CD4-positive, alpha-beta memory T cell (primary cell): ENCODE measurements around the gene TSC2. TPM values are rescaled to one million over a fixed set of nuclear protein-coding genes. Genes with fewer than 3 reads are reported as not detected.

ENCODE experiments used
- CTCF ChIA-PET: fragments of 350-600 bp; sonication (Branson Sonifier 250); formaldehyde crosslinking; loops from one replicate; lab custom pipeline; 2021; ENCODE audit warnings: inconsistent platforms; ENCODE audit not compliant: partially characterized antibody; lab: Charles Lee
- POLR2A ChIA-PET: fragments of 350-600 bp; sonication (Branson Sonifier 250); formaldehyde crosslinking; loops from one replicate; lab custom pipeline; 2021; ENCODE audit not compliant: partially characterized antibody; lab: Charles Lee
- DNase-seq, 5 donors: peaks; one replicate each; pipeline versions ENCODE4 v3.0.0 to v3.0.0-alpha.2; 2020 to 2022; ENCODE audit warnings: mixed read lengths in 1 of 5
- H3K27ac ChIP-seq: one replicate; pipeline ENCODE4 v1.7.0; 2013; ENCODE audit warnings: low read depth, low read length
- H3K27me3 ChIP-seq: 2 replicates; pipeline ENCODE4 v1.7.0; 2013; ENCODE audit warnings: mild to moderate bottlenecking, low read length, moderate library complexity; ENCODE audit not compliant: insufficient read depth
- H3K36me3 ChIP-seq: 2 replicates; pipeline ENCODE4 v1.7.0; 2013; ENCODE audit warnings: mild to moderate bottlenecking, low read length, moderate library complexity; ENCODE audit not compliant: insufficient read depth
- H3K4me1 ChIP-seq: 2 replicates; pipeline ENCODE4 v1.7.0; 2013; ENCODE audit warnings: mild to moderate bottlenecking, low read length, moderate library complexity; ENCODE audit not compliant: insufficient read depth
- H3K4me3 ChIP-seq, 2 donors: one replicate each; pipeline ENCODE4 v1.7.0; 2013; ENCODE audit warnings: low read length in 2 of 2, mild to moderate bottlenecking in 1 of 2
- H3K9me3 ChIP-seq, 2 donors: one replicate each; pipeline ENCODE4 v1.7.0; 2013; ENCODE audit warnings: low read length in 2 of 2, control low read depth in 1 of 2; ENCODE audit not compliant: control insufficient read depth in 1 of 2
- H3K27ac Mint-ChIP-seq, 7 donors: one replicate each; pipeline ENCODE4 v1.8.0; 2020 to 2021; ENCODE audit warnings: mixed read lengths in 7 of 7, mild to moderate bottlenecking in 6 of 7, inconsistent platforms in 3 of 7, moderate library complexity in 3 of 7
- H3K27me3 Mint-ChIP-seq, 2 donors: one replicate each; pipeline ENCODE4 v1.8.0; 2020 to 2021; ENCODE audit warnings: mixed read lengths in 2 of 2
- H3K36me3 Mint-ChIP-seq, 2 donors: one replicate each; pipeline ENCODE4 v1.8.0; 2020 to 2021; ENCODE audit warnings: mixed read lengths in 2 of 2, inconsistent platforms in 1 of 2, mild to moderate bottlenecking in 1 of 2
- H3K4me1 Mint-ChIP-seq, 4 donors: one replicate each; pipeline ENCODE4 v1.8.0; 2020 to 2021; ENCODE audit warnings: mixed read lengths in 4 of 4, mild to moderate bottlenecking in 1 of 4
- H3K4me3 Mint-ChIP-seq, 8 donors: one replicate each; pipeline ENCODE4 v1.8.0; 2020 to 2021; ENCODE audit warnings: mixed read lengths in 8 of 8, mild to moderate bottlenecking in 7 of 8, moderate library complexity in 6 of 8, inconsistent platforms in 3 of 8
- H3K9me3 Mint-ChIP-seq, 8 donors: one replicate each; pipeline ENCODE4 v1.8.0; 2020 to 2021; ENCODE audit warnings: mixed read lengths in 8 of 8, mild to moderate bottlenecking in 5 of 8, inconsistent platforms in 3 of 8, moderate library complexity in 1 of 8
- intact Hi-C: fragments of 100-400 bp; cut with micrococcal nuclease; formaldehyde crosslinking; loops from one replicate; pipeline ENCODE4 v1.15.1; 2023
- polyA plus RNA-seq, 2 donors: library from polyadenylated mRNA; unstranded; fragments of 300-500 nt; fragmentation: Illumina TruSeq; gene quantifications; one replicate each; pipeline ENCODE4 v1.2.3, GENCODE V29; 2021
- total RNA-seq, 2 experiments: library from RNA; stranded (reverse); gene quantifications; one replicate each; pipeline ENCODE4 v1.2.3, GENCODE V29; 2021

The TSC2 gene
- total and polyA plus RNA-seq, 4 experiments from 2014 or later: 20.7 to 177 (median 104) TPM

- Mint-ChIP-seq H3K4me1 (no peaks in the 10 kb centered on the region), H3K27ac (no peak overlapping the region), H3K36me3 (no peaks in the 10 kb centered on the region), H3K9me3 (no peaks in the 10 kb centered on the region), H3K27me3 (no peaks in the 10 kb centered on the region), H3K4me3 (no peak overlapping the region)
- CTCF ChIA-PET: interaction anchor here (1.8 kb wide), 1 partner anchor 105 kb away, joined by 4 read pairs; no protein-coding TSS in a partner anchor
- DNase-seq: no peak
- intact Hi-C loops: no loop called here
- no peaks in the 10 kb centered on the region for H3K9me3 ChIP-seq
- H3K27ac ChIP-seq: no peak overlapping the region
- H3K27me3 ChIP-seq: no peaks in the 10 kb centered on the region
- H3K4me1 ChIP-seq: no peaks in the 10 kb centered on the region
- POLR2A ChIA-PET: interaction anchor here (0.7 kb wide), 1 partner anchor 12 kb away, joined by 3 read pairs; the partner anchor contains the start of genes NTHL1 and TSC2
- H3K36me3 ChIP-seq: no peaks in the 10 kb centered on the region
- H3K4me3 ChIP-seq: no peak overlapping the region
Observed at GRCh38 chr16:2035431-2036199, 12.2 kb upstream of the TSC2 start.

DNA sequence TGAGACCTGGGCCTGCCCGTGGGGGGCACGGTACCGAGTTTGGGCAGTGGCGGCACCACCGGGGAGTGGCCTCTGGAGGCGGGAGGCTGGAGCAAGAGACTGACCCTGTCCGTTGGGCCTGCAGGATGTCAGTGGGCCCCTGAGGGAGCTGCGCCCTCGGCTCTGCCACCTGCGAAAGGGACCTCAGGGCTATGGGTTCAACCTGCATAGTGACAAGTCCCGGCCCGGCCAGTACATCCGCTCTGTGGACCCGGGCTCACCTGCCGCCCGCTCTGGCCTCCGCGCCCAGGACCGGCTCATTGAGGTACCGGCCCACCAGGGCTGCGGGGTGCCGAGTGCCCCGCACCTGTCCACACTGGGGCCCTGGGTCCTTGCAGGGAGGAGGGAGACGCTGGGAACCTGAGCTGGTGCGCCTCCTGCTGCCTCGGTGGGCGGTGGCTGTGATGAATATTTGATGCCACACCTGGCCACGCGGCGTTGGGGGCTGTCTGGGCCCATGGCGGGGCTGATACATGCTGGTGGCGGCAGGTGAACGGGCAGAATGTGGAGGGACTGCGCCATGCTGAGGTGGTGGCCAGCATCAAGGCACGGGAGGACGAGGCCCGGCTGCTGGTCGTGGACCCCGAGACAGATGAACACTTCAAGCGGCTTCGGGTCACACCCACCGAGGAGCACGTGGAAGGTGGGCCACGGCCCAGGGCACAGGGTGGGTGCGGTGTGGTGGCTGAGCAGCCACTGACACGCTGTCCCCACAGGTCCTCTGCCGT, 11.4 kb upstream of the TSC2 start:
- H3K4me1 ChIP-seq: no peaks in the 10 kb centered on the region
- no peak overlapping the region for H3K4me3 ChIP-seq
- Mint-ChIP-seq H3K27ac (no peak overlapping the region), H3K9me3 (no peaks in the 10 kb centered on the region), H3K4me3 (no peak overlapping the region), H3K36me3 (no peaks in the 10 kb centered on the region), H3K4me1 (no peaks in the 10 kb centered on the region), H3K27me3 (no peaks in the 10 kb centered on the region)
- H3K36me3 ChIP-seq: no peaks in the 10 kb centered on the region
- H3K27me3 ChIP-seq: no peaks in the 10 kb centered on the region
- no peak for DNase-seq
- POLR2A ChIA-PET: no interaction called here
- CTCF ChIA-PET: interaction anchor here (1.8 kb wide), 1 partner anchor 104 kb away, joined by 4 read pairs; no protein-coding TSS in a partner anchor
- no peak overlapping the region for H3K27ac ChIP-seq
- H3K9me3 ChIP-seq: no peaks in the 10 kb centered on the region
- intact Hi-C loops: no loop called here

GRCh38 chr16:2037115-2037514, 10.7 kb upstream of the TSC2 start:
- Mint-ChIP-seq H3K36me3 (no peaks in the 10 kb centered on the region), H3K27me3 (no peaks in the 10 kb centered on the region), H3K4me3 (no peak overlapping the region), H3K9me3 (no peaks in the 10 kb centered on the region), H3K4me1 (no peaks in the 10 kb centered on the region), H3K27ac (no peak overlapping the region)
- CTCF ChIA-PET: no interaction called here
- no peaks in the 10 kb centered on the region for H3K4me1 ChIP-seq
- H3K27me3 ChIP-seq: no peaks in the 10 kb centered on the region
- H3K4me3 ChIP-seq: no peak overlapping the region
- POLR2A ChIA-PET: no interaction called here
- no peak for DNase-seq
- H3K27ac ChIP-seq: no peak overlapping the region
- H3K9me3 ChIP-seq: no peaks in the 10 kb centered on the region
- no peaks in the 10 kb centered on the region for H3K36me3 ChIP-seq
- intact Hi-C loops: no loop called here

DNA sequence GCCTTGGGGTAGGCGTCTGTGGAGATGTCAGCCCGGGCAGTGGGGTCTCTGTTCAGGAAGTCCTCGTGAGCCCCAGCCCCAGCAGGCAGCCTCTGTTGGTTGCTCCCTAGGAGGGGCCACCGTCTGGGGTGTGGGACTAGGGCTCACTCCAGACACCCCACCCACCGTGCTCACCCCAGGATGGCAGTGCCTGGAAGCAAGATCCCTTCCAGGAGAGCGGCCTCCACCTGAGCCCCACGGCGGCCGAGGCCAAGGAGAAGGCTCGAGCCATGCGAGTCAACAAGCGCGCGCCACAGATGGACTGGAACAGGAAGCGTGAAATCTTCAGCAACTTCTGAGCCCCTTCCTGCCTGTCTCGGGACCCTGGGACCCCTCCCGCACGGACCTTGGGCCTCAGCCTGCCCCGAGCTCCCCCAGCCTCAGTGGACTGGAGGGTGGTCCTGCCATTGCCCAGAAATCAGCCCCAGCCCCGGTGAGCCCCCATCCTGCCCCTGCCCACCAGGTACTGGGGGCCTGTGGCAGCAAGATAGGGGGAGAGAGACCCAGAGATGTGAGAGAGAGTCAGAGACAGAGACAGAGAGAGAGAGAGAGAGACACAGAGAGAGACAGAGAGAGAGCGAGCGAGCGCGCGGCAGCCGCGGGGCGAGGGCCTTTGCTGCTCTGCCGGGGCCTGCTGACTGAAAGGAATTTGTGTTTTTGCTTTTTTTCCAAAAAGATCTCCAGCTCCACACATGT, 10.0 kb upstream of the TSC2 start:
- no peaks in the 10 kb centered on the region for H3K4me1 Mint-ChIP-seq
- DNase-seq: peak in 1 of 5 donors; percentile 20
- H3K4me3 ChIP-seq: no peak overlapping the region
- no peaks in the 10 kb centered on the region for H3K36me3 Mint-ChIP-seq
- intact Hi-C loops: no loop called here
- H3K4me1 ChIP-seq: no peaks in the 10 kb centered on the region
- ChIA-PET CTCF (no interaction called here), POLR2A (interaction anchor here (0.7 kb wide), 1 partner anchor 10 kb away, joined by 3 read pairs; the partner anchor contains the start of gene TSC2)
- H3K36me3 ChIP-seq: no peaks in the 10 kb centered on the region
- no peaks in the 10 kb centered on the region for H3K27me3 Mint-ChIP-seq
- H3K27me3 ChIP-seq: no peaks in the 10 kb centered on the region
- no peak overlapping the region for H3K27ac ChIP-seq
- H3K27ac Mint-ChIP-seq: no peak overlapping the region
- no peaks in the 10 kb centered on the region for H3K9me3 ChIP-seq
- H3K4me3 Mint-ChIP-seq: no peak overlapping the region
- no peaks in the 10 kb centered on the region for H3K9me3 Mint-ChIP-seq

DNA sequence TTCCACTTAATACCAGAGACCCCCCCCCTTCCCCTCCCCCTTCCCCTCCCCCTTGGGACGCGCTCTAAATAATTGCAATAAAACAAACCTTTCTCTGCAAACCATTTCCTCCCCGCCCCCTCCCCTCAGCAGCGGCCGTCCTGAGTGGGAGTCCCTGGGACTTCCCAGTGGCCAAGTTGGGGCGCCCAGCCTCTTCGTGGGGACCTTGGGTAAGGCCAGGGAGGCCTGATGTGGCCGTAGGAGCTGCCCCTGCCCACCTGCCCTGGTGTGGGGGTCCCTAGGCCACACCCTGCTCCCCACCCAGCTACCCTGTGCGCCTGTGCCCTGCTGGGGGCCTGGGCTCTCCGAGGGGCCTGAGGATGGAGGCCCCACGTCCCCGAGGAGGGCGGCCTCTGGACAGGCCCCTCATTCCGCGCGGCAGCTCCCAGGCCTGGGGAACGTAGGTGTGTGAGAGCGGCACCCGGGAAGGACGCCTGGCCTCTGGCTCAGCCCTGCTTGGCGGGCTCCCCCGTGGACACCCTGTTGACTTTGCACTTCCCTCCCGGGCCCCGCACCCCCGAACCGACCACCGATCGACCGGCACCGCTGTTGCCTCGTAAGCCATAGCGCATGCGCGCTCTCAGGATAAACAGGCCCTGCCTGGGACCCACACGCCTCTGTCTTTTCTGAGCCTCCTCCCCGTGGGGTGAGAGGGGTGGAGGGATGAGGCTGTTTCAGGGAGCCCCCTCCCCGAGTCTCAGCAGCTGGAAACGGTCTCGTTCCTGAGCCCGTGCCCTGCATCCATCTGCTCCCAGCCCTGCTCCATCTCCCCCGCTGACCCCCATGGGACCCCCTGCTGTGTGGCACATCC, 9.2 kb upstream of the TSC2 start:
- peak in 1 of 5 donors; percentile 29 for DNase-seq
- Mint-ChIP-seq H3K36me3 (no peaks in the 10 kb centered on the region), H3K4me3 (peak overlapping the region in 1 of 8 donors; percentile 20), H3K4me1 (no peaks in the 10 kb centered on the region), H3K9me3 (no peaks in the 10 kb centered on the region), H3K27ac (no peak overlapping the region), H3K27me3 (no peaks in the 10 kb centered on the region)
- no peaks in the 10 kb centered on the region for H3K27me3 ChIP-seq
- intact Hi-C loops: no loop called here
- ChIA-PET CTCF (interaction anchor here (1.6 kb wide), 1 partner anchor 10 kb away, joined by 5 read pairs; the partner anchor contains the start of genes NTHL1 and TSC2), POLR2A (interaction anchor here (0.7 kb wide), 1 partner anchor 10 kb away, joined by 3 read pairs; the partner anchor contains the start of gene TSC2)
- no peaks in the 10 kb centered on the region for H3K36me3 ChIP-seq
- H3K9me3 ChIP-seq: no peaks in the 10 kb centered on the region
- no peak overlapping the region for H3K27ac ChIP-seq
- H3K4me3 ChIP-seq: no peak overlapping the region
- no peaks in the 10 kb centered on the region for H3K4me1 ChIP-seq

GRCh38 chr16:2039274-2040031, 8.3 kb upstream of the TSC2 start:
- H3K9me3 ChIP-seq: no peaks in the 10 kb centered on the region
- H3K27me3 Mint-ChIP-seq: no peaks in the 10 kb centered on the region
- DNase-seq: peak in 1 of 5 donors; percentile 24
- no peaks in the 10 kb centered on the region for H3K4me1 ChIP-seq
- no peak overlapping the region for H3K4me3 Mint-ChIP-seq
- POLR2A ChIA-PET: no interaction called here
- no peaks in the 10 kb centered on the region for H3K27me3 ChIP-seq
- CTCF ChIA-PET: interaction anchor here (1.6 kb wide), 1 partner anchor 9 kb away, joined by 5 read pairs; the partner anchor contains the start of genes NTHL1 and TSC2
- no peaks in the 10 kb centered on the region for H3K9me3 Mint-ChIP-seq
- H3K36me3 Mint-ChIP-seq: no peaks in the 10 kb centered on the region
- H3K4me3 ChIP-seq: no peak overlapping the region
- H3K4me1 Mint-ChIP-seq: no peaks in the 10 kb centered on the region
- H3K27ac Mint-ChIP-seq: peak overlapping the region in 1 of 7 donors; percentile 52
- intact Hi-C loops: no loop called here
- no peaks in the 10 kb centered on the region for H3K36me3 ChIP-seq
- no peak overlapping the region for H3K27ac ChIP-seq
